SH-SY5Y (cell line): ENCODE results near the gene CUBN.

Experiments
- GATA2 ChIP-seq: IDR thresholded peaks from 2 replicates; pipeline ENCODE4 v1.6.1; 2011; ENCODE audit warnings: mild to moderate bottlenecking, low read depth, low read length
- GATA3 ChIP-seq: IDR thresholded peaks from 2 replicates; pipeline ENCODE4 v1.6.1; 2011; ENCODE audit warnings: low read depth, mild to moderate bottlenecking, low read length, moderate library complexity

GRCh38 chr10:17038627-17039026, 91.0 kb downstream of the CUBN start:
- TF ChIP-seq GATA3 (no peak), GATA2 (no peak)
